ENCODE results near the gene KLHL13.
A peak's percentile ranks its signal among the peaks of the same experiment; 100 is the strongest.
"Not testable (repeated sequence)": the region's sequence is repeated elsewhere in the genome, so short reads cannot be mapped to it uniquely, and the experiment has no call there.

KLHL13 gene

GRCh38 chrX:118066867-118067515, 49.6 kb downstream of the KLHL13 start:
- DNase-seq: no peak

GRCh38 chrX:118062817-118063615, 53.6 kb downstream of the KLHL13 start:
- DNase-seq: peak in 1 of 2 experiments; percentile 2

DNA sequence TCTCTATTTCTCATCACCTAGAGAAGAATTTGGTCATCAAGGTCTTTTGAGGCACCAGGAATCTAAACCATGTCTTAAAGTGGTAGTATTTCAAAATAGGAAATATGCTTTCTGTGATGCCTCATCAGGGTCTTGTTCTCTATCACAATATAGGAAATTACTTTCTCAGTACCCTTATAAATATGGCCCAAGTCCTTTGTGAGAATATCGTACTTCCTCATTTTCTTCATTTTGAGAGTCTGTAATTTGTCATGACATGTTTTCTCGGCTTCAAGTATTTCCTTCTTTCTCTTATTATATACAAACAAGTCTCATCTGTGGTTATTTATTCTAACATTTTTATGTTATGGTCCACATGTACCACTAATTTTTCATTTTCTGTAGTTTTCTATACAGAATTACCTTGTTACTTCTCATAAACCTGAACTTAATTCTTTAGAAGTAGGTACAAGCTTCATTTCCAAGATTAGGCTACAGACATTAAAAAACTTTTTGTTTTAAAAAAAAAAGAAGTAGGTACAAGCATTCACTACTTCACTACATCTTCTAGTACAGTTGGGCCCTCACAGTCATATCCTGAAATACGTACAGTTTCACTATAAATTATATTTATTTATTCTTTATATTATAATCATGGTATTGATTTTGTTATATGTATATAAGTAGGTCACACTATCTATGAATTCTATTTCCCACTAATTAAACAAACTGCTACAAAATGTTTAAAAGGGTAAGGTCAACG, 54.4 kb downstream of the KLHL13 start:
- peak; percentile 25 to 29 for DNase-seq

- no peak for DNase-seq
These were observed 57.7 kb downstream of the KLHL13 start for GRCh38 chrX:118058924-118059323.

- no peak for DNase-seq
These were observed 59.7 kb downstream of the KLHL13 start for GRCh38 chrX:118056870-118057269.

GRCh38 chrX:118049713-118050112, 66.9 kb downstream of the KLHL13 start:
- DNase-seq: peak; percentile 14 to 37

DNA sequence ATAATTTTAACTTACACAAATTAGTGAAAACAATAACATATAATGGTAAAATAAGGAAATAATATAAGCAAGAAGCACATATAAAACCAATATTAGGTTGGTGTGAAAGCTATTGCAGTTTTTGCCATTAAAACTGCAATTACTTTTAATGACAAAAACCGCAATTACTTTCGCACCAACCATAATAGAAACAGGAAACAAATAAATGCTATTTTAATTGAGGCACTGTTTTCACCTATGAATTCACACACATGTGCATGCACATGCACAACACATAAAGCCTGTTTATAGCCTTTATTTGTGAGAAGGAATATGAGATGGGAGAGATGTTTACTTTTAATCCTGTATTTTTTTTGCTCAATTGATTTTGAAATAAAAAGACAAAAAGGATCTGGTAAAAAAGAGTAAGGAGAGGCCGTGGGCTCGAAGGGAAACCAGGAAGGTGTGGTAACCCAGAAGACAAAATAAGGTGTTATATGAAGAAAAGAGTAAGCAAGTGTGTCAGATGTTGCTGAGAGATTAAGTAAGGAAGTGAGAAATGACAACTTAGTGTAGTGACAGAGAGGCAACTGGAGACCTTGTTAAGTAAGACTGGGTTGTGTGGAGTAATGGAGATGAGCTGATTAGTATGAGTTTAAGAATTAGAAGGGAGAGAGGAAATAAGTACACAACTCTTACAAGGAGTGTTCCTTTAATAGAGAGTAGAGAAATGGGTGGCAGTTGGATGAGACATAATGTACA, 69.0 kb downstream of the KLHL13 start:
- DNase-seq: no peak

GRCh38 chrX:118039591-118039990, 77.0 kb downstream of the KLHL13 start:
- no peak for DNase-seq

DNA sequence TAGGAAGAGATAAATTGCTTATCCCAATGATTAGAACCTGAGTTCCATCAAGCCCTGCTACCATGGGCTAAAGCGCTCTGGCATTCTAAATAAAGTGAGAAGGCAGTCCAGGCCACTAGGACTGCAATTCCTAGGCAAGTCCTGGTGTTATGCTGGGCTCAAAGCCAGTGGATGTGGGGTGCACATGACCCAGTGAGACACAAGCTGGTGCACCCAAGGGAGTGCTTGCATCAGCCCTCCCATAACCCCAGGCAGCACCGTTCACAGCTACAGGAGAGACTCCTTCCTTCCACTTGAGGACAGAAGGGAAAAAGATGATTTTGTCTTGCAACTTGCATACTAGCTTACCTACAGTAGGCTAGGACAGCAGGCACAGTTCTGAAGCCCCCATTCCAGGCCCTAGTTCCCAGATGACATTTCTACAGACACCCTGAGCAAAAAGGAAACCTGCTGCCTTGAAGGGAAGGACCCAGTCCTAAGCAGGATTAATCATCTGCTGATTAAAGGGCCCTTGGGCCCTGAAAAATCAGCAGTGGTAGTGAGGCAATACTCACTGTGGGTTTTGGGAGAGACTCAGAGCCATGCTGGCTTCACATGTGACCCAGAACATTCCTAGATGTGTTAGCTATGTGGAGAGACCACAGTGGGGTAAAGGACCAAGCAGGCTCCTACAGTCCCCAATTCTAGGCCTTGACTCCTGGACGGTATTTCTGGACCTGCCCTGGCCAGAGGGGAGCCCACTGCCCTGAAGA, 77.8 kb downstream of the KLHL13 start:
- no peak for DNase-seq

DNA sequence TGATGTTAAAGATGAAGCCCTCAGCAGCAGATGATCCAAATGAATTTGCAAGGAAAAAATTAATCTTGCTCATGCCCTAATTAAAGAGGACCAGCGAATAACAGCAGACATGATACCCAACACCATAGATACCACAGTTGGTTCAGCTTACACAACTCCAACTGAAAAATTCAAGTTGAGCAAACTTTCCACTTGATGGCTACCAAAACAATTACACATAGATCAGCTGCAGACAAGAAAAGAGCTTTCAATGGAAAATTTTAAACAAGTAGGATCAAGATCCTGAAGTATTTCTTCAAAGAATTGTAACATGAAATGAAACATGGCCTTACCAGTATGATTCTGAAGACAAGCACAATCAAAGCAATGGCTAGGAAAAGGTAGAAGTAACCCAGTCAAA, 90.0 kb downstream of the KLHL13 start:
- no peak for DNase-seq

DNA sequence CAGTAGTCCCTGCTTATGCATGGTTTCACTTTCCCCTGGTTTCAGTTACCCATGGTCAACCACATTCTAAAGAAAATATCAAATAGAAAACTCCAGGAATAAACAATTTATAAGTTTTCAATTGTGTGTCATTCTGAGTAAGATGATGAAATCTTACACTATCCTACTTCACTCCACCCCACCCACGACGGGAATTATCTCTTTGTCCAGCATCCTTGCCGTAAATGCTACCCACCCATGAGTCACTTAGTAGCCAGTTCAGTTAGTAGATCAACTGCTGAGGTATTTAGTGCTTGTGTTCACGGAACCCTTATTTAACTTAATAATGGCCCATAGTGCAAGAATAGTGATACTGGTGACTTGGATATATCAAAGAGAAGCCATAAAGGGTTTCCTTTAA, 91.4 kb downstream of the KLHL13 start:
- DNase-seq: no peak

GRCh38 chrX:118024482-118024881, 92.1 kb downstream of the KLHL13 start:
- no peak for DNase-seq

DNA sequence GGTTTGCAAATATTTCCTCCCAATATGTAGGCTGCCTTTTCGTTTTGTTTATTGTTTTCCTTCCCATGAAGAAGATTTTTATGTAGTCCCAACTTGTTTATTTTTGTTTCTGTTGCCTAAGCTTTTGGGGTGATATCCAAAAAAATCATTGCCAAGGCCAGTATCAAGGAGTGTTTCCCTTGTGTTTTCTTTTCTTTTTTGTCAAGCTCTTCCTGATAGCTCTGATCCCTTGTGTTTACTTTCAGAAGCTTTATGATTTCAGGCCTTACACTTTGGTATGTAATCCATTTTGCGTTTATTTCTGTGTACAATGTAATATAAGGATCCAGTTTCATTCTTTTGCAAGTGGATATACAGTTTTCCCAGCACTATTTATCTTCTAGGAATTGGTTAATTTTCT, 93.9 kb downstream of the KLHL13 start:
- DNase-seq: no peak

GRCh38 chrX:118016422-118016821, 100.2 kb downstream of the KLHL13 start:
- DNase-seq: no peak

DNA sequence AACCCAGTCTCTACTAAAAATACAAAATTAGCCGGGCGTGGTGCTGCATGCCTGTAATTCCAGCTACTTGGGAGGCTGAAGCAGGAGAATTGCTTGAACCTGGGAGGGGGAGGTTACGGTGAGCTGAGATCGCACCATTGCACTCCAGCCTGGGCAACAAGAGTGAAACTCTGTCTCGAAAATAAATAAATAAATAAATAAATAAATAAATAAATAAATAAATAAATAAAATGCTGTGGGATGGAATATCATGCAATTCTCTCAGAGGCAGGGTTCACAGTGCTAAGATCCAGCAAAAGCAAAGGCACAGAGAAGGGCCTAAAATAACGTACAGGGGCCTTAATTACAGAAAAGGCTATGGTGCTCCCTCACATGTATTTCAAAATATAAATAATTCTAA, 114.2 kb downstream of the KLHL13 start:
- not testable (repeated sequence) for DNase-seq

- DNase-seq: no peak
These were observed 116.1 kb downstream of the KLHL13 start for GRCh38 chrX:118000518-118000917.

GRCh38 chrX:117998171-117998570, 118.4 kb downstream of the KLHL13 start:
- no peak for DNase-seq

DNA sequence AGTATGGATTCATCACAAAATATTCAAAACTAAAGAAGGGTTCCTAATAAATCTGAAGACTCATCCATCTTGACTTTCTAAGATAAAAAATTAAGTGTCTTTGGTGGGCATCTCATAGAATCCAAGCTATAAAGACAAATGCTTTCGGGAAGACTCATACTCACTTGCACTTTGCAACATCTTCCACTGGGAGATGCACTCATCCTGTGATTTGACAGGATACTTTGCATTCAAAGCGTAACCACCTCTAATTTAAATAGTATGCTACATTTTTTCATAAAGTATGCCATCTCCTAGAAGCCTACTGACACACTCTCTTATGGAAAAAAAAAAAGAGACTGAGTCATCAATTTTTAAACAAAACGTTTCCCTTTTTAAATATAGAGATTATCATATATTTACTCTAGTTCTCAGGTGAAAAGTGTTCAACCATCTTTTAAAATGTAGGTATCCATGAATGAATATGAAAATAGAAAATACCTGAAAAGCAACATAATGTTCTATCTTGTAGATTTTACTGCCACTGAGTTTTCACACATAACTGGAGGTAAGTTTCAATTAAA, 119.6 kb downstream of the KLHL13 start:
- peak in 1 of 2 experiments; percentile 10 for DNase-seq

- no peak for DNase-seq
These were observed 120.2 kb downstream of the KLHL13 start for GRCh38 chrX:117996408-117996807.

GRCh38 chrX:117995378-117995777, 121.2 kb downstream of the KLHL13 start:
- no peak for DNase-seq

GRCh38 chrX:117992192-117992723, 124.4 kb downstream of the KLHL13 start:
- DNase-seq: no peak

GRCh38 chrX:117990438-117990837, 126.2 kb downstream of the KLHL13 start:
- DNase-seq: no peak

All from AML-193 (cell line).